HG02970 (cell line): ENCODE measurements around the gene TSEN2.

Source experiments
- ATAC-seq: cut with Tn5 transposase; IDR thresholded peaks from one replicate; pipeline ENCODE4 v1.9.1; 2021; ENCODE audit warnings: mild to moderate bottlenecking, moderate library complexity, moderate number of reproducible peaks; ENCODE audit not compliant: unreplicated experiment, low FRiP score

The TSEN2 gene

GRCh38 chr3:12544652-12545472 is 60.6 kb downstream of the TSEN2 start:
- ATAC-seq, result no peak

GRCh38 chr3:12545473-12545791 is 61.2 kb downstream of the TSEN2 start, which contains the start of gene MKRN2OS:
MKRN2OS (minus strand) TSS chr3:12545499; CDS start chr3:12545464, 35 bp downstream.
- ATAC-seq, result no peak

- no peak for ATAC-seq
These were observed 65.9 kb downstream of the TSEN2 start for GRCh38 chr3:12549971-12550760.

- no peak for ATAC-seq
These were observed 69.7 kb downstream of the TSEN2 start for GRCh38 chr3:12553921-12554391.

GRCh38 chr3:12556314-12556689 is 72.0 kb downstream of the TSEN2 start:
- no peak for ATAC-seq

GRCh38 chr3:12556690-12557472 is 72.6 kb downstream of the TSEN2 start, which contains the start of gene MKRN2:
MKRN2 (plus strand) TSS chr3:12557087; CDS start chr3:12557151, 64 bp downstream.
- peak; percentile 80 for ATAC-seq

GRCh38 chr3:12557473-12558100 is 73.3 kb downstream of the TSEN2 start:
- ATAC-seq, result no peak

- ATAC-seq, result no peak
These were observed 74.4 kb downstream of the TSEN2 start for GRCh38 chr3:12558706-12559105.

- no peak for ATAC-seq
These were observed 75.2 kb downstream of the TSEN2 start for GRCh38 chr3:12559520-12559919.

- no peak for ATAC-seq
These were observed 76.4 kb downstream of the TSEN2 start for GRCh38 chr3:12560505-12561190.

- no peak for ATAC-seq
These were observed 77.1 kb downstream of the TSEN2 start for GRCh38 chr3:12561397-12561796.

GRCh38 chr3:12562451-12562850 is 78.2 kb downstream of the TSEN2 start:
- no peak for ATAC-seq

GRCh38 chr3:12566976-12567375 is 82.7 kb downstream of the TSEN2 start:
- no peak for ATAC-seq

- no peak for ATAC-seq
These were observed 84.5 kb downstream of the TSEN2 start for GRCh38 chr3:12568747-12569146.

GRCh38 chr3:12569836-12570235 is 85.6 kb downstream of the TSEN2 start:
- ATAC-seq, result no peak

- no peak for ATAC-seq
These were observed 87.7 kb downstream of the TSEN2 start for GRCh38 chr3:12571986-12572385.

GRCh38 chr3:12574131-12574530 is 89.9 kb downstream of the TSEN2 start:
- ATAC-seq, result no peak

- no peak for ATAC-seq
These were observed 90.4 kb downstream of the TSEN2 start for GRCh38 chr3:12574661-12575060.

GRCh38 chr3:12577379-12577778 is 93.1 kb downstream of the TSEN2 start:
- ATAC-seq, result no peak

- ATAC-seq, result no peak
These were observed 94.5 kb downstream of the TSEN2 start for GRCh38 chr3:12578742-12579141.
